Erythroblast (primary cell): ENCODE data around the gene BCDIN3D.

Experiments
- GATA1 ChIP-seq: IDR thresholded peaks from 2 replicates; pipeline ENCODE4 v1.6.1; 2011; ENCODE audit warnings: low read depth, mild to moderate bottlenecking, control low read depth, low read length, moderate library complexity
- POLR2A ChIP-seq: IDR thresholded peaks from 2 replicates; pipeline ENCODE4 v1.6.1; 2011; ENCODE audit warnings: mild to moderate bottlenecking, low read length

DNA sequence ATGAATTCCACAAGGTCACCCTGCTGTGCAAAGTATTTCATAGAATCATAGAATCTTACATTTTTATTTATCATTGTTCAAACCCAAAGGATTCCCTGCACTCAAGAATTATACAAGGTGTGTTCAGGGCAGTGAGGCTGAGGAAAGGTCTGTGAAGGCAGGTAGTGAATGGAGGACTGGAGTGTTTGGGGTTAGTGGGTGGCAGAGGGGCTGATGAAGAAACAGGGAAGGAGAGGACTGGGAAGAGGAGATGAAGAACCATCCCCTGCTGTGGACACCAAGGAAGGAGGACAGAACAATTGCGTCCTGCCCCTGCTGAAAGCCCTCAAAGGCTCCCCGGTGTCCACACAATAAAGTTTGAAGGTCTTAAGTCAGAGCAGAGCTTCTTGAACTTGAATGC is 10.8 kb upstream of the BCDIN3D start:
- TF ChIP-seq POLR2A, result no peak
- TF ChIP-seq GATA1, result no peak
